ENCODE data around the gene AHSG.
A peak's percentile ranks its signal among the peaks of the same experiment; 100 is the strongest.

AHSG gene

DNA sequence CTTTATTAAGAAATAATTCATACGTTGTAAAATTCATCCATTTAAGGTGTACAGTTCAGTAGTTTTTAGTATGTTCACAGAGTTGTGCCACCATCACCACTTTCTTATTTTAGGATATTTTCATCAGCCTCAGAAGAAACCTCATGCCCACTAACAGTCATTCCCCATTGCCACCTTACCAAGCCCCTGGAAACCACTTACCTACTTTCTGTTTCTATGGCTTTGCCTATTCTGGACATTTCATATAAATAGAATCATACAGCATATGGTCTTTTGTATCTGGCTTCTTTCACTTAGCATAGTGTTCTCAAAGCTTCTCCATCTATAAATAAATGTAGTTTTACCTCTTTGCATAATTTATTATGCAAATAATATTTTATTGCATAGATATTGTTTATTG lies 34.0 kb downstream of the AHSG start:
- Histone ChIP-seq H4K20me1 (ENCODE audit: insufficient read depth) (no peaks in the 10 kb centered on the region), H2AFZ (ENCODE audit: low read depth) (no peak overlapping the region), H3K4me3 (IDR thresholded peaks at IDR 0.05; ENCODE audit: insufficient read depth, low read depth, low read length) (no peak overlapping the region), H3K4me2 (0 out of 2 replicates have a peak overlapping the region, but pooled peaks have one; percentile 8), H3K27me3 (ENCODE audit: insufficient read depth, low read depth) (no peaks in the 10 kb centered on the region), H3K36me3 (ENCODE audit: insufficient read depth) (no peaks in the 10 kb centered on the region), H3K79me2 (ENCODE audit: insufficient read depth, low read depth) (no peaks in the 10 kb centered on the region), H3K27ac (no peak overlapping the region), H3K4me1 (ENCODE audit: low read depth, poor library complexity, severe bottlenecking) (peaks cover 10% of the 10 kb centered on the region), H3K9ac (no peak overlapping the region)
- TF ChIP-seq, protein P1, sequence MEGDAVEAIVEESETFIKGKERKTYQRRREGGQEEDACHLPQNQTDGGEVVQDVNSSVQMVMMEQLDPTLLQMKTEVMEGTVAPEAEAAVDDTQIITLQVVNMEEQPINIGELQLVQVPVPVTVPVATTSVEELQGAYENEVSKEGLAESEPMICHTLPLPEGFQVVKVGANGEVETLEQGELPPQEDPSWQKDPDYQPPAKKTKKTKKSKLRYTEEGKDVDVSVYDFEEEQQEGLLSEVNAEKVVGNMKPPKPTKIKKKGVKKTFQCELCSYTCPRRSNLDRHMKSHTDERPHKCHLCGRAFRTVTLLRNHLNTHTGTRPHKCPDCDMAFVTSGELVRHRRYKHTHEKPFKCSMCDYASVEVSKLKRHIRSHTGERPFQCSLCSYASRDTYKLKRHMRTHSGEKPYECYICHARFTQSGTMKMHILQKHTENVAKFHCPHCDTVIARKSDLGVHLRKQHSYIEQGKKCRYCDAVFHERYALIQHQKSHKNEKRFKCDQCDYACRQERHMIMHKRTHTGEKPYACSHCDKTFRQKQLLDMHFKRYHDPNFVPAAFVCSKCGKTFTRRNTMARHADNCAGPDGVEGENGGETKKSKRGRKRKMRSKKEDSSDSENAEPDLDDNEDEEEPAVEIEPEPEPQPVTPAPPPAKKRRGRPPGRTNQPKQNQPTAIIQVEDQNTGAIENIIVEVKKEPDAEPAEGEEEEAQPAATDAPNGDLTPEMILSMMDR (conservative IDR thresholded peaks at IDR 0.05; ENCODE audit: low read depth, low read length): no peak

DNA sequence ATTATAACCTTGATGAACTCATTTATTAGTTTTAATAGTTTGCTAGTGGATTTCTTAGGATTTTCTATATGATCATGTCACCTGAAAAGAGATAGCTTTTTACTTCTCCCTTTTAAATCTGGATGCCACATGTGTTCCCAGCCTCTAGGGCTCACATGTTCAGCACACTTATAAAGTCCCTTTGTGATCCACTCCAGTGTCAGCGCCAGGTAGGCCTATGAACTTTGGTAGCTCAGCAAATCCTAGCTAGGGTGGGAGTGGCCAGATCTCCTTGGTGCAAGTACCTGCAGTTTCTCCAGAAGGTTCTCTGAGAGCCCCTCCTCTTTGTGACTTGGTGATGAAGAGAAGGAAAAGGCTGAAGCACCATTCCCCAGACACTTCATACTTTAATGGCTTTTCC lies 36.0 kb downstream of the AHSG start:
- Histone ChIP-seq H3K9ac (no peak overlapping the region), H3K4me2 (no peak overlapping the region), H3K4me1 (ENCODE audit: low read depth, poor library complexity, severe bottlenecking) (peaks cover 10% of the 10 kb centered on the region), H4K20me1 (ENCODE audit: insufficient read depth) (no peaks in the 10 kb centered on the region), H2AFZ (ENCODE audit: low read depth) (no peak overlapping the region), H3K36me3 (ENCODE audit: insufficient read depth) (no peaks in the 10 kb centered on the region), H3K27ac (no peak overlapping the region), H3K79me2 (ENCODE audit: insufficient read depth, low read depth) (no peaks in the 10 kb centered on the region), H3K4me3 (IDR thresholded peaks at IDR 0.05; ENCODE audit: insufficient read depth, low read depth, low read length) (no peak overlapping the region), H3K27me3 (ENCODE audit: insufficient read depth, low read depth) (no peaks in the 10 kb centered on the region)
- TF ChIP-seq, protein P1 (conservative IDR thresholded peaks at IDR 0.05; ENCODE audit: low read depth, low read length): no peak

DNA sequence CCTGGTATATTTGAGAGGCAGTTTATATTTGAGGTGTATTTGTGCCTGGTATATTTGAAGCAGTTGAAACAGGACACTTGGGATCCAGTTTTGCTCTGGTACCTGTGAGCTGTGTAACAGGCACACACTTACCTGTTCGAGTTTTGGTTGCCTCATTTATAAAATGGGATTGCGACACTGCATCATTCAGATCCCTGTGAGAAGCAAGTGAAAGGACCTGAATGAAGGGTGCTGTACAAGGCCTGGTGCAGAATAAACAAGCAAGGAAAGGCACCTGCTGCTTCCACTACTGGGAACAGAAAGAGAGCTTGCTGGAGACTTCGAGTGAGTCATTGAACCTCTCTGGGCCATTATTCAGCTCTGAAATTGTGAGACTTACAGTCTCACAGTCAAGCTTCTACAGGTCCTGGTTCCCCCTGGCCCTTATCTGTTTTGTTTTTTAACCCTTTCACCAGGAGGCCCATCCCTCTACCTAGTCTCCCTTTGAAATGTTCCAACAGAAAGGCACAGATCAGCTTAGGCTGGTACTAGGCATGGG lies 38.9 kb downstream of the AHSG start:
- Histone ChIP-seq H3K4me1 (ENCODE audit: low read depth, poor library complexity, severe bottlenecking) (peaks cover 7% of the 10 kb centered on the region), H3K27ac (no peak overlapping the region), H3K27me3 (ENCODE audit: insufficient read depth, low read depth) (no peaks in the 10 kb centered on the region), H3K4me2 (no peak overlapping the region), H3K79me2 (ENCODE audit: insufficient read depth, low read depth) (no peaks in the 10 kb centered on the region), H2AFZ (ENCODE audit: low read depth) (no peak overlapping the region), H4K20me1 (ENCODE audit: insufficient read depth) (no peaks in the 10 kb centered on the region), H3K36me3 (ENCODE audit: insufficient read depth) (no peaks in the 10 kb centered on the region), H3K9ac (no peak overlapping the region), H3K4me3 (IDR thresholded peaks at IDR 0.05; ENCODE audit: insufficient read depth, low read depth, low read length) (no peak overlapping the region)
- TF ChIP-seq, protein P1 (conservative IDR thresholded peaks at IDR 0.05; ENCODE audit: low read depth, low read length): no peak

DNA sequence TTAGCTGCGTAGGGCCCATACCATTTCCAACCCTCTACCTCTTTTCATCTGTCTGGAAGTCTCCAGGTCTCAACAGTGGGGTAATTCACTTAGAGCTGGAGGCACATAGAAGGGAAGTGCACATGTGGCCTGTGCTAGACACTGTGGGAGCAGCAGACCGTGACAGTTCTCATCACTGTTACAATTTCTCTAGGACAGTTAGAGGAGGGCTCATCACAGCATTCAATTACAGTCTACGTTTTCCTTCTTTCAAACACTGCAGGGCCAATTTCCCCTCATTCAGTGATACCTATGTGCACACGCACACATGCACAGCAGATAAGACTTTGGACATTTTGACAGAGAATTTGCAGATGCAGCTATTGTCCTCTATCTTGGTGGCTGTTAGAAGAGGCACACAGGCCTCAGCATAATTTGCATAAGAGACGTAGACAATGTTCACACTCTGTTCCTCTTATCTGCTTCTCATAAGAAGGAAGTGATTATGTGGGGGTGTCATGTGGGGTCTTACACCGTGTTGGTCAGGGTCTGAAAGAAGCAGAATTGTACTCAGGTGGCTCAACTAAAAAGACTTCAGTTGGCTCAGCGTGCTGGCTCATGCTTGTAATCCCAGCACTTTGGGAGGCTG lies 40.3 kb downstream of the AHSG start:
- Histone ChIP-seq H4K20me1 (ENCODE audit: insufficient read depth) (no peaks in the 10 kb centered on the region), H3K4me1 (ENCODE audit: low read depth, poor library complexity, severe bottlenecking) (no peaks in the 10 kb centered on the region), H3K4me3 (IDR thresholded peaks at IDR 0.05; ENCODE audit: insufficient read depth, low read depth, low read length) (no peak overlapping the region), H2AFZ (ENCODE audit: low read depth) (no peak overlapping the region), H3K36me3 (ENCODE audit: insufficient read depth) (no peaks in the 10 kb centered on the region), H3K9ac (no peak overlapping the region), H3K4me2 (no peak overlapping the region), H3K79me2 (ENCODE audit: insufficient read depth, low read depth) (no peaks in the 10 kb centered on the region), H3K27me3 (ENCODE audit: insufficient read depth, low read depth) (no peaks in the 10 kb centered on the region), H3K27ac (no peak overlapping the region)
- TF ChIP-seq, protein P1 (conservative IDR thresholded peaks at IDR 0.05; ENCODE audit: low read depth, low read length): no peak
